Measurements from ENCODE around the gene SH3RF3. TPM values are rescaled to one million over a fixed set of nuclear protein-coding genes. Genes with fewer than 3 reads are reported as not detected.

SH3RF3 gene
- total RNA-seq, 1 experiment from 2014 or later: 1.0 TPM

DNA sequence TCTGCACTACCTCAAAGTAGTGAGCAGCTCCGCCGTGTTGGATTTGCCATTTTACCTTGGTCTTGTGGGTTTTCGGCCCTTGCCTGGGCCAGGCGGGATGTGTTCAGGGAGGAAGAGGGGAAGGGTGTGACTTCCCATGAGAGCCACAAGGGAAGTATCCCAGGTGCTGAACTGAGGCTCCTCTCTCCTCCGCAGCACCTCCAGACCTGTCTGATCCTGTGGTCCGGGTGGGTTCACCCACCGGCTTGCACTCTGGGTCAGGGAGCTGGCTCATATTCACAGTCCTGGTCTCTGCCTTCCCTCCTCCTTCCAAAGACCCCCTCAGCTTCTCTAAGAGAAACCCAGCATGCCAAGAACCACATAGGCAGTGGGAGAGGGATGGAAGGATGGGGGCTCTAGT, 249.0 kb downstream of the SH3RF3 start:
- ATAC-seq (no peak), DNase-seq (ENCODE audit: low spot score) (no peak)
- Mint-ChIP-seq H3K4me3 (no peak overlapping the region), H3K4me1 (peaks cover 8% of the 10 kb centered on the region), H3K36me3 (no peaks in the 10 kb centered on the region), H3K27ac (no peak overlapping the region), H3K9me3 (no peaks in the 10 kb centered on the region), H3K27me3 (ENCODE audit: low read depth) (no peaks in the 10 kb centered on the region)
- POLR2A ChIA-PET: no interaction called here
- TF ChIP-seq ZNF671 (CRISPR knock-in tag; IDR thresholded peaks at IDR 0.05): no peak
- TF ChIP-seq ETV6 (CRISPR knock-in tag; IDR thresholded peaks at IDR 0.05): no peak
- TF ChIP-seq NR3C1 (CRISPR knock-in tag; conservative IDR thresholded peaks at IDR 0.05; ENCODE audit: low read depth): no peak
- no peak for TF ChIP-seq RELA (CRISPR knock-in tag; IDR thresholded peaks at IDR 0.05; ENCODE audit: borderline replicate concordance)
- no peak for TF ChIP-seq SMAD3 (CRISPR knock-in tag; IDR thresholded peaks at IDR 0.05; ENCODE audit: borderline replicate concordance)
- no peak for TF ChIP-seq CREM (CRISPR knock-in tag; IDR thresholded peaks at IDR 0.05)
- CTCF ChIA-PET: interaction anchor here (0.6 kb wide), 1 partner anchor 45 kb away, joined by 3 read pairs; no protein-coding TSS in a partner anchor

DNA sequence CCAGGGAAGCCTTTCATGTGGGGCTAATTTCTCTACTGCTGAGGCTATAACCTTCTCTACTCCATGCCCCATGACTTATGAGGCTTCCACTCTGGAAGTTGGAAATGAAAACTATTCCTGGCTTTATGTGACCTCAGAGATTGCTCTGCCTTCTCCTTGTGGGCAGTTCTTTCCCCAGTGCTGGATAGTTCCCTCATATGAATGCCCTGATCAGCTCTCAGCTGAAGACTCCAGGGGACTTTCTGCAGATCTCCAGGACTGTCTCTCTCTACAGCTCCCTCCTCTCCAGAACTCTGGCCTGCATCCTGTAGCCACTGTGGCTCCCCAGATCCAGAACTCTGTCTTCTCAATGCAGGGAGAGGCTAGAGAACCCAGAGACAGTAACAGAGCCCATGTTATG, 249.7 kb downstream of the SH3RF3 start:
- DNase-seq (ENCODE audit: low spot score): no peak
- TF ChIP-seq, protein P1, sequence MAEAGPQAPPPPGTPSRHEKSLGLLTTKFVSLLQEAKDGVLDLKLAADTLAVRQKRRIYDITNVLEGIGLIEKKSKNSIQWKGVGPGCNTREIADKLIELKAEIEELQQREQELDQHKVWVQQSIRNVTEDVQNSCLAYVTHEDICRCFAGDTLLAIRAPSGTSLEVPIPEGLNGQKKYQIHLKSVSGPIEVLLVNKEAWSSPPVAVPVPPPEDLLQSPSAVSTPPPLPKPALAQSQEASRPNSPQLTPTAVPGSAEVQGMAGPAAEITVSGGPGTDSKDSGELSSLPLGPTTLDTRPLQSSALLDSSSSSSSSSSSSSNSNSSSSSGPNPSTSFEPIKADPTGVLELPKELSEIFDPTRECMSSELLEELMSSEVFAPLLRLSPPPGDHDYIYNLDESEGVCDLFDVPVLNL (CRISPR knock-in tag; IDR thresholded peaks at IDR 0.05; ENCODE audit: borderline replicate concordance, low read depth): no peak
- TF ChIP-seq, protein P2, sequence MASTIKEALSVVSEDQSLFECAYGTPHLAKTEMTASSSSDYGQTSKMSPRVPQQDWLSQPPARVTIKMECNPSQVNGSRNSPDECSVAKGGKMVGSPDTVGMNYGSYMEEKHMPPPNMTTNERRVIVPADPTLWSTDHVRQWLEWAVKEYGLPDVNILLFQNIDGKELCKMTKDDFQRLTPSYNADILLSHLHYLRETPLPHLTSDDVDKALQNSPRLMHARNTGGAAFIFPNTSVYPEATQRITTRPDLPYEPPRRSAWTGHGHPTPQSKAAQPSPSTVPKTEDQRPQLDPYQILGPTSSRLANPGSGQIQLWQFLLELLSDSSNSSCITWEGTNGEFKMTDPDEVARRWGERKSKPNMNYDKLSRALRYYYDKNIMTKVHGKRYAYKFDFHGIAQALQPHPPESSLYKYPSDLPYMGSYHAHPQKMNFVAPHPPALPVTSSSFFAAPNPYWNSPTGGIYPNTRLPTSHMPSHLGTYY (CRISPR knock-in tag; IDR thresholded peaks at IDR 0.05): no peak
- TF ChIP-seq, protein P3, sequence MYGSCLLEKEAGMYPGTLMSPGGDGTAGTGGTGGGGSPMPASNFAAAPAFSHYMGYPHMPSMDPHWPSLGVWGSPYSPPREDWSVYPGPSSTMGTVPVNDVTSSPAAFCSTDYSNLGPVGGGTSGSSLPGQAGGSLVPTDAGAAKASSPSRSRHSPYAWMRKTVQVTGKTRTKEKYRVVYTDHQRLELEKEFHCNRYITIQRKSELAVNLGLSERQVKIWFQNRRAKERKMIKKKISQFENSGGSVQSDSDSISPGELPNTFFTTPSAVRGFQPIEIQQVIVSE (CRISPR knock-in tag; IDR thresholded peaks at IDR 0.05; ENCODE audit: borderline replicate concordance): no peak
- Mint-ChIP-seq H3K4me1 (peaks cover 15% of the 10 kb centered on the region), H3K9me3 (no peaks in the 10 kb centered on the region), H3K27ac (no peak overlapping the region), H3K27me3 (ENCODE audit: low read depth) (no peaks in the 10 kb centered on the region), H3K36me3 (no peaks in the 10 kb centered on the region), H3K4me3 (no peak overlapping the region)
- ATAC-seq: no peak
- POLR2A ChIA-PET: no interaction called here
- CTCF ChIA-PET: interaction anchor here (0.6 kb wide), 1 partner anchor 45 kb away, joined by 3 read pairs; no protein-coding TSS in a partner anchor

DNA sequence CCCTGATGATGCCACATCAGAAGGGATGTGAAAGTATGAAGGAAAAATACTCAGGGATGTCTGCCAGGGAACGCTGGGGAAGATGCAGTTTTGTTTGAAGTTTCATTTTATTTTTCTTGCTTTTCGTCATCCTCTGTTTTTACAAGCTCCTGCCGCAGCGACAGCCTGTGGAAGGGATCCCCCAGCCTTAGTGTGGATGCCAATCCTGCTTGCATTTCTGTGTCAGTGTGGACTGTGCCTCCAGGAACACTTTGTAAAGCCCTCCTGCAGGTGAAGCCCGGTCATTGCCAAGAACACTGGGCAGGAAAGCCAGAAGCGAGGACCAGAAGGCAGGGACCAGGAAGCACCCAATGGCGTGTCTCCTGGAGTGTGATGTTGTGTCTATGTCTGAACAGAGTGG, 250.5 kb downstream of the SH3RF3 start:
- H3K27ac Mint-ChIP-seq: no peak overlapping the region
- H3K27me3 Mint-ChIP-seq (ENCODE audit: low read depth): no peaks in the 10 kb centered on the region; the same call in 1 of the 2 replicates
- H3K4me1 Mint-ChIP-seq: peaks cover 19% of the 10 kb centered on the region
- POLR2A ChIA-PET: no interaction called here
- H3K9me3 Mint-ChIP-seq: no peaks in the 10 kb centered on the region
- DNase-seq (ENCODE audit: low spot score) (no peak), ATAC-seq (no peak)
- no peaks in the 10 kb centered on the region for H3K36me3 Mint-ChIP-seq
- CTCF ChIA-PET: no interaction called here
- H3K4me3 Mint-ChIP-seq: no peak overlapping the region
- TF ChIP-seq GABPB1 (CRISPR knock-in tag; IDR thresholded peaks at IDR 0.05) (no peak), NFYB (CRISPR knock-in tag; conservative IDR thresholded peaks at IDR 0.05; ENCODE audit: low read depth) (no peak)
- TF ChIP-seq, protein P4, sequence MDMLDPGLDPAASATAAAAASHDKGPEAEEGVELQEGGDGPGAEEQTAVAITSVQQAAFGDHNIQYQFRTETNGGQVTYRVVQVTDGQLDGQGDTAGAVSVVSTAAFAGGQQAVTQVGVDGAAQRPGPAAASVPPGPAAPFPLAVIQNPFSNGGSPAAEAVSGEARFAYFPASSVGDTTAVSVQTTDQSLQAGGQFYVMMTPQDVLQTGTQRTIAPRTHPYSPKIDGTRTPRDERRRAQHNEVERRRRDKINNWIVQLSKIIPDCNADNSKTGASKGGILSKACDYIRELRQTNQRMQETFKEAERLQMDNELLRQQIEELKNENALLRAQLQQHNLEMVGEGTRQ (CRISPR knock-in tag; IDR thresholded peaks at IDR 0.05): no peak
- TF ChIP-seq, protein P5, sequence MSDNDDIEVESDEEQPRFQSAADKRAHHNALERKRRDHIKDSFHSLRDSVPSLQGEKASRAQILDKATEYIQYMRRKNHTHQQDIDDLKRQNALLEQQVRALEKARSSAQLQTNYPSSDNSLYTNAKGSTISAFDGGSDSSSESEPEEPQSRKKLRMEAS (CRISPR knock-in tag; IDR thresholded peaks at IDR 0.05): no peak
- TF ChIP-seq, protein P6, sequence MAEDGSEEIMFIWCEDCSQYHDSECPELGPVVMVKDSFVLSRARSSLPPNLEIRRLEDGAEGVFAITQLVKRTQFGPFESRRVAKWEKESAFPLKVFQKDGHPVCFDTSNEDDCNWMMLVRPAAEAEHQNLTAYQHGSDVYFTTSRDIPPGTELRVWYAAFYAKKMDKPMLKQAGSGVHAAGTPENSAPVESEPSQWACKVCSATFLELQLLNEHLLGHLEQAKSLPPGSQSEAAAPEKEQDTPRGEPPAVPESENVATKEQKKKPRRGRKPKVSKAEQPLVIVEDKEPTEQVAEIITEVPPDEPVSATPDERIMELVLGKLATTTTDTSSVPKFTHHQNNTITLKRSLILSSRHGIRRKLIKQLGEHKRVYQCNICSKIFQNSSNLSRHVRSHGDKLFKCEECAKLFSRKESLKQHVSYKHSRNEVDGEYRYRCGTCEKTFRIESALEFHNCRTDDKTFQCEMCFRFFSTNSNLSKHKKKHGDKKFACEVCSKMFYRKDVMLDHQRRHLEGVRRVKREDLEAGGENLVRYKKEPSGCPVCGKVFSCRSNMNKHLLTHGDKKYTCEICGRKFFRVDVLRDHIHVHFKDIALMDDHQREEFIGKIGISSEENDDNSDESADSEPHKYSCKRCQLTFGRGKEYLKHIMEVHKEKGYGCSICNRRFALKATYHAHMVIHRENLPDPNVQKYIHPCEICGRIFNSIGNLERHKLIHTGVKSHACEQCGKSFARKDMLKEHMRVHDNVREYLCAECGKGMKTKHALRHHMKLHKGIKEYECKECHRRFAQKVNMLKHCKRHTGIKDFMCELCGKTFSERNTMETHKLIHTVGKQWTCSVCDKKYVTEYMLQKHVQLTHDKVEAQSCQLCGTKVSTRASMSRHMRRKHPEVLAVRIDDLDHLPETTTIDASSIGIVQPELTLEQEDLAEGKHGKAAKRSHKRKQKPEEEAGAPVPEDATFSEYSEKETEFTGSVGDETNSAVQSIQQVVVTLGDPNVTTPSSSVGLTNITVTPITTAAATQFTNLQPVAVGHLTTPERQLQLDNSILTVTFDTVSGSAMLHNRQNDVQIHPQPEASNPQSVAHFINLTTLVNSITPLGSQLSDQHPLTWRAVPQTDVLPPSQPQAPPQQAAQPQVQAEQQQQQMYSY (CRISPR knock-in tag; IDR thresholded peaks at IDR 0.05): no peak
- TF ChIP-seq, protein P7, sequence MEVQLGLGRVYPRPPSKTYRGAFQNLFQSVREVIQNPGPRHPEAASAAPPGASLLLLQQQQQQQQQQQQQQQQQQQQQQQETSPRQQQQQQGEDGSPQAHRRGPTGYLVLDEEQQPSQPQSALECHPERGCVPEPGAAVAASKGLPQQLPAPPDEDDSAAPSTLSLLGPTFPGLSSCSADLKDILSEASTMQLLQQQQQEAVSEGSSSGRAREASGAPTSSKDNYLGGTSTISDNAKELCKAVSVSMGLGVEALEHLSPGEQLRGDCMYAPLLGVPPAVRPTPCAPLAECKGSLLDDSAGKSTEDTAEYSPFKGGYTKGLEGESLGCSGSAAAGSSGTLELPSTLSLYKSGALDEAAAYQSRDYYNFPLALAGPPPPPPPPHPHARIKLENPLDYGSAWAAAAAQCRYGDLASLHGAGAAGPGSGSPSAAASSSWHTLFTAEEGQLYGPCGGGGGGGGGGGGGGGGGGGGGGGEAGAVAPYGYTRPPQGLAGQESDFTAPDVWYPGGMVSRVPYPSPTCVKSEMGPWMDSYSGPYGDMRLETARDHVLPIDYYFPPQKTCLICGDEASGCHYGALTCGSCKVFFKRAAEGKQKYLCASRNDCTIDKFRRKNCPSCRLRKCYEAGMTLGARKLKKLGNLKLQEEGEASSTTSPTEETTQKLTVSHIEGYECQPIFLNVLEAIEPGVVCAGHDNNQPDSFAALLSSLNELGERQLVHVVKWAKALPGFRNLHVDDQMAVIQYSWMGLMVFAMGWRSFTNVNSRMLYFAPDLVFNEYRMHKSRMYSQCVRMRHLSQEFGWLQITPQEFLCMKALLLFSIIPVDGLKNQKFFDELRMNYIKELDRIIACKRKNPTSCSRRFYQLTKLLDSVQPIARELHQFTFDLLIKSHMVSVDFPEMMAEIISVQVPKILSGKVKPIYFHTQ (CRISPR knock-in tag; IDR thresholded peaks at IDR 0.05): no peak
- TF ChIP-seq, protein P8, sequence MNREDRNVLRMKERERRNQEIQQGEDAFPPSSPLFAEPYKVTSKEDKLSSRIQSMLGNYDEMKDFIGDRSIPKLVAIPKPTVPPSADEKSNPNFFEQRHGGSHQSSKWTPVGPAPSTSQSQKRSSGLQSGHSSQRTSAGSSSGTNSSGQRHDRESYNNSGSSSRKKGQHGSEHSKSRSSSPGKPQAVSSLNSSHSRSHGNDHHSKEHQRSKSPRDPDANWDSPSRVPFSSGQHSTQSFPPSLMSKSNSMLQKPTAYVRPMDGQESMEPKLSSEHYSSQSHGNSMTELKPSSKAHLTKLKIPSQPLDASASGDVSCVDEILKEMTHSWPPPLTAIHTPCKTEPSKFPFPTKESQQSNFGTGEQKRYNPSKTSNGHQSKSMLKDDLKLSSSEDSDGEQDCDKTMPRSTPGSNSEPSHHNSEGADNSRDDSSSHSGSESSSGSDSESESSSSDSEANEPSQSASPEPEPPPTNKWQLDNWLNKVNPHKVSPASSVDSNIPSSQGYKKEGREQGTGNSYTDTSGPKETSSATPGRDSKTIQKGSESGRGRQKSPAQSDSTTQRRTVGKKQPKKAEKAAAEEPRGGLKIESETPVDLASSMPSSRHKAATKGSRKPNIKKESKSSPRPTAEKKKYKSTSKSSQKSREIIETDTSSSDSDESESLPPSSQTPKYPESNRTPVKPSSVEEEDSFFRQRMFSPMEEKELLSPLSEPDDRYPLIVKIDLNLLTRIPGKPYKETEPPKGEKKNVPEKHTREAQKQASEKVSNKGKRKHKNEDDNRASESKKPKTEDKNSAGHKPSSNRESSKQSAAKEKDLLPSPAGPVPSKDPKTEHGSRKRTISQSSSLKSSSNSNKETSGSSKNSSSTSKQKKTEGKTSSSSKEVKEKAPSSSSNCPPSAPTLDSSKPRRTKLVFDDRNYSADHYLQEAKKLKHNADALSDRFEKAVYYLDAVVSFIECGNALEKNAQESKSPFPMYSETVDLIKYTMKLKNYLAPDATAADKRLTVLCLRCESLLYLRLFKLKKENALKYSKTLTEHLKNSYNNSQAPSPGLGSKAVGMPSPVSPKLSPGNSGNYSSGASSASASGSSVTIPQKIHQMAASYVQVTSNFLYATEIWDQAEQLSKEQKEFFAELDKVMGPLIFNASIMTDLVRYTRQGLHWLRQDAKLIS (CRISPR knock-in tag; IDR thresholded peaks at IDR 0.05; ENCODE audit: borderline replicate concordance): no peak

Data from WTC11 (cell line).